LNCaP clone FGC (cell line): ENCODE measurements around the gene MCTS1.

Source experiments
- DNase-seq: peaks from one replicate; pipeline ENCODE4 v3.0.0-alpha.2; 2011; ENCODE audit warnings: low read depth
- H3K4me3 ChIP-seq: 2 replicates; pipeline ENCODE4 v1.5.1; 2011; ENCODE audit warnings: mild to moderate bottlenecking, low read depth, low read length, control low read depth
- CTCF ChIP-seq: IDR thresholded peaks from 2 replicates; pipeline ENCODE4 v1.5.1; 2012; ENCODE audit warnings: mild to moderate bottlenecking; ENCODE audit not compliant: control insufficient read depth, insufficient read depth; ENCODE audit errors: extremely low read depth

Gene MCTS1, protein sequence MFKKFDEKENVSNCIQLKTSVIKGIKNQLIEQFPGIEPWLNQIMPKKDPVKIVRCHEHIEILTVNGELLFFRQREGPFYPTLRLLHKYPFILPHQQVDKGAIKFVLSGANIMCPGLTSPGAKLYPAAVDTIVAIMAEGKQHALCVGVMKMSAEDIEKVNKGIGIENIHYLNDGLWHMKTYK

DNA sequence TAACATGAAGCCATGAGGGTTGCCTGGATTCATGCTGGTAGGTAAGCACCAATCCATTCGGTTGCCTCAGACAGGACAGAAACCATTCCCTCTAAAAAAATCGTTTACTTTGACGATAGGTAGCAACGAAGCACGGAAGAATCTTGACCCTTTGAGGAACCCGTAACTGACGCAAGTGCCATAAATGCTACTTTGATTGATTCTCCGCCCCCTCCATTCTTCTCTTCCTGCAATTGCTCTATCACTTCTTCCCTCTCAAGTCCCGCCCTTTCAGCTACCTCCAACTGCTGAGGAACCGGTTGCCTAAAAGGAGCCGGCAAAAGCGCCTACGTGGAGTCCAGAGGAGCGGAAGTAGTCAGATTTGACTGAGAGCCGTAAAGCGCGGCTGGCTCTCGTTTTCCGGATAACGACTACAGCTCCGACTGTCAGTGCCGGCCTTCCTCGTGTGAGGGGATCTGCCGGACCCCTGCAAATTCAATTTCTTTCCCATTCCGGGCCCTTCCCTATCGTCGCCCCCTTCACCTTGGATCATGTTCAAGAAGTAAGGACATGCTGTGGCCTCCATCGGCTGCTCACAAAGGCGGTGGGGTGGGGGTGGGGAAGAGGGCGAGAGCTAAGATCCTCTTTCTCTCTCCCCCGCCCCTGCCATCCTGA, at the start of gene MCTS1:
TSS of gene MCTS1 (plus strand) at position 395 of the 654 bp plus-strand sequence. CDS start at position 531, 136 bp downstream.
- no peak for TF ChIP-seq CTCF
- peak; percentile 95 for DNase-seq
- peak within 1 kb of the TSS; percentile 84 for H3K4me3 ChIP-seq

DNA sequence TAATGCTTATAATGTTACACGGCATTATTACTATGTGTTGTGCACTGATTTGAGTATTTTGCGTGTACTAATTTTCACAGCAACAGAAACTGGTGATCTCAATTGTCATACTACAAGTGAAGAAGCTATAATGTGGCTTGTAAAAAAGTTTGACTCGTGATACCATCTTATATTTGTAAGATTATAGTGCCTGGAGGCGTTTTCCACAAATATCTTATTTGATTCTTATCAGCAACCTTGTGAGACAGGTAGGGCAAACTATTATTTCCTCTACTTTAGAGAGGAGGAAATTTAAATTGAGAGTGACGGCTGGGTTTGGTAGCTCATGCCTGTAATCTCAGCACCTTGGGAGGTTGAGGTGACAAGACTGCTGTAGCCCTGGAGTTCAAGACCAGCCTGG, 47.6 kb upstream of the MCTS1 start:
- H3K4me3 ChIP-seq = peak overlapping the region; percentile 14; the same call in 1 of the 2 replicates
- peak; percentile 81 for DNase-seq
- no peak for TF ChIP-seq CTCF

- no peak for TF ChIP-seq CTCF
- DNase-seq = no peak
- peak overlapping the region; percentile 68 for H3K4me3 ChIP-seq
Observed at GRCh38 chrX:120559804-120560203, 44.1 kb upstream of the MCTS1 start.

DNA sequence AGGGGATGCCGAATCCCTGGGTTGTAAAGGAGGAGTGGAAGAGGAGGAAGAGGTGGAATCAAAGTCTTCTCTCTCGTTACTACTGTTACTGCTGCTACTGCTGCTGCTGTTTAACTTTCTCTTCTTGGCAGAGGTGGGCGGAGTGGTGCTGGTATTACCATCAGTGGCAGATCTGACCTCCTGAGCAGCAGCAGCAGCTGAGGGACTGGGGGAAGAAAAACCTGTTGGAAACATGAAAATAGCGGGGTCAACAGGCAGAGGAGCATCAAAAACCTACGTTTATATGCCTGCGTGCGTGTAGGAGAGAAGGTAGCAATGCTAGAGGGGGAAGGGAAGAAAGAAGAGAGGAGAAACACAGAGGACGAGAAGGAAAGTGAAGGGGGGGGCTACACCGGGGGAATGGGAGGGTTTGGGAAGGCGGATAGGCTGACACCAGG, 43.5 kb upstream of the MCTS1 start:
- no peak for TF ChIP-seq CTCF
- peak overlapping the region; percentile 68 for H3K4me3 ChIP-seq
- DNase-seq = no peak

DNA sequence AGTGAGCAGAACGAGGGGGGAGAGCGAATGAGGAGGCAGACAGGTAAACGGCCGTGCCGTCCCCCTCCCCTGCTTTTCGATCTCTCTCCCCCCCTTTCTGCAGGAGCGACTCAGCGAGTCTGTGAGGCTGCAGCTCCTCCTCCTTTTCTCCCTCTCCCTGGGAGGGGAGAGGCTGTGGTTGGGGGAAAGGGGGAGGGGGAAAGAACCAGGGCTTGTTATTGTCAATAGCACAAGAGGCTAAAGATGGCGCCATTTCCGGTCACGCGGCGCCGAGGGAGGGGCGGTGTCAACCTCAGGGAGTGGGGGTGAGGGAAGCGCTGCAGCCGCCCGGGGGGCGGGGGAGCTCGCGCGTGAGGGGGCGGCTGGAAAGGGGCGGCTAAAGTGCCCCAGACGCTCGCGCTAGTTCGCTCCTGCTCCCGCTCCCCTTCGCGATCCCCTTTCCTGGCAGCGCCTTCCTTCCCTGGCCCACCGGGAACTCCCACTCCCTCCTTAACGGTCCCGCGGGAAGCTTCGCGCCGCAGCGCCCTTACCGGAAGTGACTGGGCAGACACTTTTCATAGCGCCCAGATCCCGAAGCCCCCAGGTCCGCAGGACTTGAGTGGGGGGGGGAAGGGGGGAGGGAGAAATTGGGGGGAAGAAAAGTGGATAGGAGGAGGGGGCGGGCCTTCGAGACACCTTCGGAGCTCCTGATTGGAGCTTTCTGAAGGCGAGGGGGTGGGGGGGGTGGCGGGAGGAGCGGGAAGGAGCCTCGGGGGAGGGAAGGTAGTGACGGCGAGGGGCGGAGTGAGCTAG, 42.9 kb upstream of the MCTS1 start, which contains the start of gene CUL4B:
TSS of gene CUL4B (minus strand) at position 121 of the 792 bp plus-strand sequence. CDS start 324 bp downstream, outside the sequence.
- no peak for TF ChIP-seq CTCF
- peak within 1 kb of the TSS; percentile 68 for H3K4me3 ChIP-seq
- peak; percentile 89 for DNase-seq

GRCh38 chrX:120561634-120562568, 42.0 kb upstream of the MCTS1 start:
- H3K4me3 ChIP-seq = peak overlapping the region; percentile 68
- no peak for TF ChIP-seq CTCF
- no peak for DNase-seq
